ENCODE data around the gene TCF7. TPM values are rescaled to one million over a fixed set of nuclear protein-coding genes. Genes with fewer than 3 reads are reported as not detected.

Gene TCF7
- total and polyA plus RNA-seq, 2 of the 13 experiments (the other 11 are each of a cell fraction or from before 2014, with no cell fraction given): 6.3 to 6.8 TPM

DNA sequence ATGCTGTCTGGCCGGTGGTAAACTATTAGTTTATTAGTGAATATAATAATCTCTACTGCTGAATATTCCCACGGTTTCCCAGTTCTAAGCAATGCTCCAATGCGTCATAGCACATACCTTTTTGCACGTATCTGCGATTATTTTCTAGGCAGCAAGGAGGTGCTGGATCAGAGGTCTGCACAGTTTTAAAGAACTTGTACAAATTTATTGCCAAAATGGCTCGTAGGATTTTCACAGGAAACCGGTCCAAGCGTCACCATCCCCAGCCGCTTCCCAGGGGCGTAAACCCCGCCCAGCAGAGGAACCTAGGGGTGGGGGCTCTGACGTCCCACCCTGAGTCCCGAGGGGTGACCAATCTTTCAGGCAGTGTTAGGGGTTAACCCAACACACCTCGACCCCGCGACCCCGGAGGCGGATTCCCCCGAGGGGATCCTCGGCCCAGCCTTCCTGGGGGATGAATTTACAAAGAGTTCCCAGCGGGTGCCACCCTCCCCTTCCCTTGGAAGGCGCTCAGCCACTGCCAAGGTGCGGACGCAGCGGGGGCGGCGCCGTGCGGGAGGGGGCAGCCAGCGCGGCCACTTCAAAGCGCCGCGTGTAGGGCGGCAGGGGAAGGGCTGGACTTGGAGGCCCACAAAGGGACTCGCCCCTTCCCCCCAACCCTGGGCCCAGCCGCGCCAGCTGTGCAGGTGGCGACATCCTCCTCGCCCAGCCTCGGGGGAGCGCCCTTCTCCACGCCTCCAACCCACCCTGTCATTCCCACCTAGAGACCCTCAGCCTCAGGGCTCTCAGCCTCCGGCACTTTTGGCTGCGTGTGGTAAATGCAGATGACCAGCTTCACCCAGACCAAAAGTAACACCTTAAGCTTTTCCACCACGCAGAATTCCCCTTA is 43.5 kb upstream of the TCF7 start (continued):
- TF ChIP-seq, protein P1, sequence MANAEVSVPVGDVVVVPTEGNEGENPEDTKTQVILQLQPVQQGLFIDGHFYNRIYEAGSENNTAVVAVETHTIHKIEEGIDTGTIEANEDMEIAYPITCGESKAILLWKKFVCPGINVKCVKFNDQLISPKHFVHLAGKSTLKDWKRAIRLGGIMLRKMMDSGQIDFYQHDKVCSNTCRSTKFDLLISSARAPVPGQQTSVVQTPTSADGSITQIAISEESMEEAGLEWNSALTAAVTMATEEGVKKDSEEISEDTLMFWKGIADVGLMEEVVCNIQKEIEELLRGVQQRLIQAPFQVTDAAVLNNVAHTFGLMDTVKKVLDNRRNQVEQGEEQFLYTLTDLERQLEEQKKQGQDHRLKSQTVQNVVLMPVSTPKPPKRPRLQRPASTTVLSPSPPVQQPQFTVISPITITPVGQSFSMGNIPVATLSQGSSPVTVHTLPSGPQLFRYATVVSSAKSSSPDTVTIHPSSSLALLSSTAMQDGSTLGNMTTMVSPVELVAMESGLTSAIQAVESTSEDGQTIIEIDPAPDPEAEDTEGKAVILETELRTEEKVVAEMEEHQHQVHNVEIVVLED (CRISPR knock-in tag; IDR thresholded peaks at IDR 0.05; ENCODE audit: borderline replicate concordance): peak; percentile 61
- TF ChIP-seq SMAD1 (CRISPR knock-in tag; IDR thresholded peaks at IDR 0.05; ENCODE audit: borderline replicate concordance, low read depth): no peak
- TF ChIP-seq ZFP1 (CRISPR knock-in tag; IDR thresholded peaks at IDR 0.05): 0 out of 2 replicates have a peak, but pooled peaks have one; percentile 76
- no peak for TF ChIP-seq KLF11 (CRISPR knock-in tag; IDR thresholded peaks at IDR 0.05)
- TF ChIP-seq MEF2D (CRISPR knock-in tag; IDR thresholded peaks at IDR 0.05): peak; percentile 69; the same call in 1 of the 2 replicates
- peak; percentile 35; the same call in 1 of the 2 replicates for TF ChIP-seq ARNTL (CRISPR knock-in tag; IDR thresholded peaks at IDR 0.05)
- no peak for TF ChIP-seq ZNF841 (CRISPR knock-in tag; IDR thresholded peaks at IDR 0.05; ENCODE audit: borderline replicate concordance)
- no peak for TF ChIP-seq KDM6A (CRISPR knock-in tag; IDR thresholded peaks at IDR 0.05; ENCODE audit: low read depth)
- TF ChIP-seq RFX5 (IDR thresholded peaks at IDR 0.05; ENCODE audit: low read depth, low read length): no peak
- no peak for TF ChIP-seq SRY (CRISPR knock-in tag; IDR thresholded peaks at IDR 0.05)
- no peak for TF ChIP-seq ZKSCAN1 (IDR thresholded peaks at IDR 0.05; ENCODE audit: low read length)
- TF ChIP-seq ZNF567 (CRISPR knock-in tag; IDR thresholded peaks at IDR 0.05; ENCODE audit: borderline replicate concordance): 0 out of 2 replicates have a peak, but pooled peaks have one; percentile 50
- TF ChIP-seq DNMT1 (CRISPR knock-in tag; IDR thresholded peaks at IDR 0.05): no peak
- no peak for TF ChIP-seq ZNF530 (CRISPR knock-in tag; IDR thresholded peaks at IDR 0.05; ENCODE audit: low read depth)
- no peak for TF ChIP-seq ZNF17 (CRISPR knock-in tag; IDR thresholded peaks at IDR 0.05)
- TF ChIP-seq ZNF552 (CRISPR knock-in tag; IDR thresholded peaks at IDR 0.05; ENCODE audit: borderline replicate concordance): no peak; the same call in 1 of the 2 replicates
- no peak for TF ChIP-seq NPAS2 (CRISPR knock-in tag; IDR thresholded peaks at IDR 0.05; ENCODE audit: borderline replicate concordance)
- TF ChIP-seq CBX5 (CRISPR knock-in tag; IDR thresholded peaks at IDR 0.05; ENCODE audit: borderline replicate concordance): peak; percentile 86; the same call in 1 of the 2 replicates
- no peak for TF ChIP-seq HCFC1 (IDR thresholded peaks at IDR 0.05; ENCODE audit: low read depth, low read length)
- TF ChIP-seq, protein P2, sequence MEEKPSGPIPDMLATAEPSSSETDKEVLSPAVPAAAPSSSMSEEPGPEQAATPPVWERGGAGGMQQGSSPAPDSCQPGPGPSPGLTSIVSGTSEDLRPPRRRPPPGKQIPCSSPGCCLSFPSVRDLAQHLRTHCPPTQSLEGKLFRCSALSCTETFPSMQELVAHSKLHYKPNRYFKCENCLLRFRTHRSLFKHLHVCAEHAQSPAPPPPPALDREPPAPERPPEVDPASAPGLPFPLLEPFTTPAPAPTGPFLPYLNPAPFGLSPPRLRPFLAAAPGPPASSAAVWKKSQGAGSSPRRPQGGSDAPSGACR (CRISPR knock-in tag; IDR thresholded peaks at IDR 0.05): no peak
- TF ChIP-seq ARNT (IDR thresholded peaks at IDR 0.05): no peak
- TF ChIP-seq PCBP2 (optimal IDR thresholded peaks at IDR 0.05; ENCODE audit: low read depth, low read length, poor library complexity, severe bottlenecking): no peak
- no peak for TF ChIP-seq JUNB (CRISPR knock-in tag; IDR thresholded peaks at IDR 0.05; ENCODE audit: borderline replicate concordance)
- TF ChIP-seq NCOA5 (CRISPR knock-in tag; IDR thresholded peaks at IDR 0.05): no peak
- TF ChIP-seq, protein P3, sequence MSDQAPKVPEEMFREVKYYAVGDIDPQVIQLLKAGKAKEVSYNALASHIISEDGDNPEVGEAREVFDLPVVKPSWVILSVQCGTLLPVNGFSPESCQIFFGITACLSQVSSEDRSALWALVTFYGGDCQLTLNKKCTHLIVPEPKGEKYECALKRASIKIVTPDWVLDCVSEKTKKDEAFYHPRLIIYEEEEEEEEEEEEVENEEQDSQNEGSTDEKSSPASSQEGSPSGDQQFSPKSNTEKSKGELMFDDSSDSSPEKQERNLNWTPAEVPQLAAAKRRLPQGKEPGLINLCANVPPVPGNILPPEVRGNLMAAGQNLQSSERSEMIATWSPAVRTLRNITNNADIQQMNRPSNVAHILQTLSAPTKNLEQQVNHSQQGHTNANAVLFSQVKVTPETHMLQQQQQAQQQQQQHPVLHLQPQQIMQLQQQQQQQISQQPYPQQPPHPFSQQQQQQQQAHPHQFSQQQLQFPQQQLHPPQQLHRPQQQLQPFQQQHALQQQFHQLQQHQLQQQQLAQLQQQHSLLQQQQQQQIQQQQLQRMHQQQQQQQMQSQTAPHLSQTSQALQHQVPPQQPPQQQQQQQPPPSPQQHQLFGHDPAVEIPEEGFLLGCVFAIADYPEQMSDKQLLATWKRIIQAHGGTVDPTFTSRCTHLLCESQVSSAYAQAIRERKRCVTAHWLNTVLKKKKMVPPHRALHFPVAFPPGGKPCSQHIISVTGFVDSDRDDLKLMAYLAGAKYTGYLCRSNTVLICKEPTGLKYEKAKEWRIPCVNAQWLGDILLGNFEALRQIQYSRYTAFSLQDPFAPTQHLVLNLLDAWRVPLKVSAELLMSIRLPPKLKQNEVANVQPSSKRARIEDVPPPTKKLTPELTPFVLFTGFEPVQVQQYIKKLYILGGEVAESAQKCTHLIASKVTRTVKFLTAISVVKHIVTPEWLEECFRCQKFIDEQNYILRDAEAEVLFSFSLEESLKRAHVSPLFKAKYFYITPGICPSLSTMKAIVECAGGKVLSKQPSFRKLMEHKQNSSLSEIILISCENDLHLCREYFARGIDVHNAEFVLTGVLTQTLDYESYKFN (CRISPR knock-in tag; conservative IDR thresholded peaks at IDR 0.05): peak; percentile 87
- TF ChIP-seq GABPA (IDR thresholded peaks at IDR 0.05; ENCODE audit: low read depth, low read length): no peak
- TF ChIP-seq GABPA (CRISPR knock-in tag; IDR thresholded peaks at IDR 0.05; ENCODE audit: low read depth): no peak

Data from HepG2 (cell line).